AG09309 (cell line): Measurements from ENCODE around the gene PLEKHM2.

Experiments
- DNase-seq: peaks from one replicate; pipeline ENCODE4 v3.0.0-alpha.2; 2010; ENCODE audit warnings: low read depth
- H3K4me3 ChIP-seq: 2 replicates; pipeline ENCODE4 v1.5.1; 2011; ENCODE audit warnings: mild to moderate bottlenecking, low read depth, low read length, moderate library complexity; ENCODE audit not compliant: control insufficient read depth
- CTCF ChIP-seq: IDR thresholded peaks from 2 replicates; pipeline ENCODE4 v1.5.1; 2011; ENCODE audit warnings: mild to moderate bottlenecking, low read depth, low read length, inconsistent platforms; ENCODE audit not compliant: insufficient read depth, control insufficient read depth; ENCODE audit errors: missing control alignments

Gene PLEKHM2

DNA sequence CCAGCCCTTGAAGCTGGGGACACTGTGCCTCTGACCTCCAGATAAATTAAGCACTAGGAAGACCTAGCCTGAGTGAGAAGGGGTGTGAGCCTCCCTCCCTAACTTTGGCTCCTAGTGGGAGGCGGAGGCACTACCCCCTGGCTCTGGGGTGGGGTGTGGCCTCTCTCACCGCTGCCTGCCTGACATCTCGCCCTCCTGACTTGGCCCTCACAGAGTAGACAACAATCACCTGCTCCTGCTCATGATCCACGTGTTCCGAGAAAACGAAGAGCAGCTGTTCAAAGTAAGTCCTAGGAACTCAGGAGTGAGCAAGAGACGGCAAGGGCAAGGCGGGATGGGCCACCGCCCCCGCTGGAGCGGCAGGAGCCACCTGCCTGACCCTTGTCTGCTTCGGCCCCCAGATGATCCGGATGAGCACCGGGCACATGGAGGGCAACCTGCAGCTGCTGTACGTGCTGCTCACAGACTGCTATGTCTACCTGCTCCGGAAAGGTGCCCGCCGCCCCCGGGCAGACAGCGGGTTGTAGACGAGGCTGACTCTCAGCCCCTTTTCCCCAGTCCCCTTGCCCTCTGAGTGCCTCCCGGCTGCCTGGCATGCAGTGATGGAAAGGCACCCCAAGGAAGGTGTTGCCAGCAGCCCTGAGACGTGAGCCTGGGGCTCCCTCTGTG is 43.9 kb downstream of the PLEKHM2 start:
- no peak for TF ChIP-seq CTCF
- DNase-seq = no peak

GRCh38 chr1:15728937-15729657 is 45.0 kb downstream of the PLEKHM2 start:
- TF ChIP-seq CTCF = no peak
- H3K4me3 ChIP-seq = no peak overlapping the region
- DNase-seq = no peak

More for the DNA sequence above, 43.9 kb downstream of the PLEKHM2 start:
- no peak overlapping the region for H3K4me3 ChIP-seq

- no peak for DNase-seq
- no peak for TF ChIP-seq CTCF
- no peak overlapping the region for H3K4me3 ChIP-seq
Observed at GRCh38 chr1:15730423-15730822, 46.3 kb downstream of the PLEKHM2 start.

- no peak for DNase-seq
- no peak for TF ChIP-seq CTCF
- no peak overlapping the region for H3K4me3 ChIP-seq
Observed at GRCh38 chr1:15730936-15731335, 46.8 kb downstream of the PLEKHM2 start.

- no peak overlapping the region for H3K4me3 ChIP-seq
- TF ChIP-seq CTCF = no peak
- DNase-seq = no peak
Observed at GRCh38 chr1:15731735-15732685, 47.9 kb downstream of the PLEKHM2 start.

DNA sequence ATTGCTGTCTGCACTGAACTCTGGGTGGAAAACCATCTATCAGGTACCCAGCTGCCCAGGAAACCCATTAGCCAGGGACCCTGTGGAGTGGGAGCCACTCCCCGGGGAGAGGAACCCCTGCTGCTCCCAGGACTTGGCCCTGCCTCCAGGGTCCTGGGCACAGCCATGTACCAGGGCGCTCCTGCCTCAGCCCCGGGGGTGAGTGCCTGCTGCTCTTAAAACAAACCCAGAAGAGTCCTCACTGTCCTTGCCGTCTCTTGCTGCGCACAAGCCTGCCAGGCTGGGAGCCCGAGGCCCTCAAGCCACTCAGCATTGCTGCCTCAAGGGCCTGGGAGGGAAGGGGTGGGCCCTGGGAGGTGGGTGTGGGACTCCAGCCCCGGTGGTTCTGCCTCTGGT is 48.6 kb downstream of the PLEKHM2 start:
- no peak for TF ChIP-seq CTCF
- no peak overlapping the region for H3K4me3 ChIP-seq
- DNase-seq = no peak
